ENCODE measurements around the gene CBL.

DNA sequence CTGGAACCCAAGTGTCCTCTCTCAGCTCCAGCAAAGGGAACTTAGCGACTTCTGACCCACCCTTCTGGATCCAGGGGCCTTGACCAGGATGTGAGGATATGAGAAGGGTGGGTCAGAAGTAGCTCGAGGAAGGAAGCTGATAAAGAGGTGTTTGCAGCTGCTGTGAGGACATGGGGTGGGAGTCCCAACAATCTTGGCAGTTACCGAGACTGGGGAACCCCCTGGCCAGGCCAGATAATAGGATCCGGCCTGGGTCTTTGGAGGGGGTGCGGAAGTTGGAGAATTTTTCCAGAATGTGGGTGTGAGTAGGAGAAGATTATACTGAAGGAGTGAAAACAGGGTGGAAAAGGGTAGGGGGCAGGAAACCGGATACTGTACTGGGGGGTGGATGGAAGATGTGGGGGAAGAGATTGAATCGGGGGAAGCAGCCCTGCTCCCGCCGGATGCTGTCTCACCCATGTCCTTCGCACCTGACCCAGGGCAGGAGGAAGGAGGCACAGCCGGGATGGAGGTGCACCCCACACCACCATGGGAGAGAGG, 113.6 kb downstream of the CBL start:
- TF ChIP-seq, protein P1, sequence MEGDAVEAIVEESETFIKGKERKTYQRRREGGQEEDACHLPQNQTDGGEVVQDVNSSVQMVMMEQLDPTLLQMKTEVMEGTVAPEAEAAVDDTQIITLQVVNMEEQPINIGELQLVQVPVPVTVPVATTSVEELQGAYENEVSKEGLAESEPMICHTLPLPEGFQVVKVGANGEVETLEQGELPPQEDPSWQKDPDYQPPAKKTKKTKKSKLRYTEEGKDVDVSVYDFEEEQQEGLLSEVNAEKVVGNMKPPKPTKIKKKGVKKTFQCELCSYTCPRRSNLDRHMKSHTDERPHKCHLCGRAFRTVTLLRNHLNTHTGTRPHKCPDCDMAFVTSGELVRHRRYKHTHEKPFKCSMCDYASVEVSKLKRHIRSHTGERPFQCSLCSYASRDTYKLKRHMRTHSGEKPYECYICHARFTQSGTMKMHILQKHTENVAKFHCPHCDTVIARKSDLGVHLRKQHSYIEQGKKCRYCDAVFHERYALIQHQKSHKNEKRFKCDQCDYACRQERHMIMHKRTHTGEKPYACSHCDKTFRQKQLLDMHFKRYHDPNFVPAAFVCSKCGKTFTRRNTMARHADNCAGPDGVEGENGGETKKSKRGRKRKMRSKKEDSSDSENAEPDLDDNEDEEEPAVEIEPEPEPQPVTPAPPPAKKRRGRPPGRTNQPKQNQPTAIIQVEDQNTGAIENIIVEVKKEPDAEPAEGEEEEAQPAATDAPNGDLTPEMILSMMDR (IDR thresholded peaks at IDR 0.05) = no peak
- no peak for TF ChIP-seq POLR2A (IDR thresholded peaks at IDR 0.05)
- TF ChIP-seq EP300 (IDR thresholded peaks at IDR 0.05) = no peak
